ENCODE data around the gene USP34. TPM values are rescaled to one million over a fixed set of nuclear protein-coding genes. Genes with fewer than 3 reads are reported as not detected.
A peak's percentile ranks its signal among the peaks of the same experiment; 100 is the strongest.

The USP34 gene
- total RNA-seq, 1 donor from 2014 or later = 95.9 TPM

DNA sequence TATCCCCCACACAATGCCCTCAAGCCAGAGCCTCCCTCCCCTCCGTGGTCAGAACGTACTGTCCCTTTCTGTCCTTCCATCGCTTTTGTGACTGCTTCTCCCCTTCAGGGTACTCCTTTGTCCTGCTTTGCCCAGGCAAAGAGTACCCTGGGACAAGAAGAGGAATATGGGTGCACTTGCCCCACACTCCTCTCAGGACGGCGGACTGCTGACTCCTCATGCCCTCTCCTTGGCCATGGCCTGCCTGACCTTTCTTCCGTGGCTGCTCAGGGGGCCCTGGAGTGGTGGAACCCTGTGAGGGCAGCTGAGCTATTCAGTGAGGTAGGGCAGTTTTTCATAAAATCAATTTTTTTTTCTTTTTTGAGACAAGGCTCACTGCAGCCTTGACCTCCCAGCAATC, 290.2 kb downstream of the USP34 start:
- Mint-ChIP-seq H3K4me3 (peak overlapping the region; percentile 81), H3K4me1 (peaks cover 63% of the 10 kb centered on the region)
- no peak for DNase-seq (ENCODE audit: low read depth, low spot score)

DNA sequence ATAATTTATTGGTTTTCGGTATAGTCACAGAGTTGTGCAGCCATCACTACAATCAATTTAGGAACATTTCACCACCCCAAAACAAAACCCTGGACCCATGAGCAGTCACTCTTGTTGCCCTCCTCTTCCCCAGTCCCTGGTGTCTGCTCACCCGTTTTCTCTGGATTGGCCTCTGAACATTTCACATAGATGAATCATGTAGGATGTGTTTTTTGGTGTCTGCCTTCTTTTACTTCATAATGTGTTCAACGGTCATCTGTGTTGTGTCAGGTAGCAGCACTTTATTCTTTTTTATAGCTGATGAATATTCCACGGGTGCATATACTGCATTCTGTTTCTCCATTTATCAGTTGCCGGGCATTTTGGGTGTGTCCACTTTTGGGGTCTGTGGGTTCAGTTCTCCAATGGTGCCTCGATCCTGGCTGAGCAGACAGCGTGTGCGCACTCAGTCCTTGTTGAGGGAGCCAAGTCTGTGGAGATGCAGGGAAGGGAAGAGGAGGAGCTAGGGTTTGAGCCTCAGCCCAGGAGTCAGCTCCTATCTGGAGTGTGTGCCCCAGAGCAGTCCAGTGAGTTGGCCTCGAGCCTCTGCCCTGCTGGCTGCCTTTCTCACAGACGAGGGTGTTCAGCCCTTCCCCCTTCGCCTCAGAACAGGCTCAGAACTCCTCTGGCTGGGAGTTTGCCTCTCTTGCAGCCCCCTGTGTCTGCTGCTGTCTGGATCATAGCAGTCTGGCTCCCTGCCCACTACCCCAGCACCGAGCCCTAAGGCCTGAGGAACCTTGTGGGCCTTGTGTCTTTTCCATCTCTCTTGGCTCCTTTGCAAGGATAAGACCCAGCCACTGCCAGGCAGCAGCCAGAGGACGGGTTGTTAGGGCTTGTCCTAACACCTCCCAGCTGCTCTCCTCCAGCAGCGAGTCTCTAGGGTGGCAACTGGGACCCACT, 290.9 kb downstream of the USP34 start:
- TF ChIP-seq, protein P1, sequence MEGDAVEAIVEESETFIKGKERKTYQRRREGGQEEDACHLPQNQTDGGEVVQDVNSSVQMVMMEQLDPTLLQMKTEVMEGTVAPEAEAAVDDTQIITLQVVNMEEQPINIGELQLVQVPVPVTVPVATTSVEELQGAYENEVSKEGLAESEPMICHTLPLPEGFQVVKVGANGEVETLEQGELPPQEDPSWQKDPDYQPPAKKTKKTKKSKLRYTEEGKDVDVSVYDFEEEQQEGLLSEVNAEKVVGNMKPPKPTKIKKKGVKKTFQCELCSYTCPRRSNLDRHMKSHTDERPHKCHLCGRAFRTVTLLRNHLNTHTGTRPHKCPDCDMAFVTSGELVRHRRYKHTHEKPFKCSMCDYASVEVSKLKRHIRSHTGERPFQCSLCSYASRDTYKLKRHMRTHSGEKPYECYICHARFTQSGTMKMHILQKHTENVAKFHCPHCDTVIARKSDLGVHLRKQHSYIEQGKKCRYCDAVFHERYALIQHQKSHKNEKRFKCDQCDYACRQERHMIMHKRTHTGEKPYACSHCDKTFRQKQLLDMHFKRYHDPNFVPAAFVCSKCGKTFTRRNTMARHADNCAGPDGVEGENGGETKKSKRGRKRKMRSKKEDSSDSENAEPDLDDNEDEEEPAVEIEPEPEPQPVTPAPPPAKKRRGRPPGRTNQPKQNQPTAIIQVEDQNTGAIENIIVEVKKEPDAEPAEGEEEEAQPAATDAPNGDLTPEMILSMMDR (conservative IDR thresholded peaks at IDR 0.05) = no peak
- Mint-ChIP-seq H3K27ac (ENCODE audit: unreplicated experiment) (peak overlapping the region; percentile 80), H3K9me3 (peaks cover 7% of the 10 kb centered on the region), H3K36me3 (ENCODE audit: low read depth) (peaks cover 25% of the 10 kb centered on the region), H3K4me1 (peaks cover 57% of the 10 kb centered on the region), H3K4me3 (peak overlapping the region; percentile 81), H3K27me3 (ENCODE audit: low read depth) (peaks cover 2% of the 10 kb centered on the region)
- DNase-seq (ENCODE audit: low read depth, low spot score) = no peak

More for the DNA sequence above, 290.2 kb downstream of the USP34 start:
- peaks cover 7% of the 10 kb centered on the region for H3K9me3 Mint-ChIP-seq
- H3K36me3 Mint-ChIP-seq (ENCODE audit: low read depth) = peaks cover 31% of the 10 kb centered on the region
- TF ChIP-seq, protein P1 (conservative IDR thresholded peaks at IDR 0.05) = no peak
- peak overlapping the region; percentile 80 for H3K27ac Mint-ChIP-seq (ENCODE audit: unreplicated experiment)
- H3K27me3 Mint-ChIP-seq (ENCODE audit: low read depth) = peaks cover 2% of the 10 kb centered on the region

DNA sequence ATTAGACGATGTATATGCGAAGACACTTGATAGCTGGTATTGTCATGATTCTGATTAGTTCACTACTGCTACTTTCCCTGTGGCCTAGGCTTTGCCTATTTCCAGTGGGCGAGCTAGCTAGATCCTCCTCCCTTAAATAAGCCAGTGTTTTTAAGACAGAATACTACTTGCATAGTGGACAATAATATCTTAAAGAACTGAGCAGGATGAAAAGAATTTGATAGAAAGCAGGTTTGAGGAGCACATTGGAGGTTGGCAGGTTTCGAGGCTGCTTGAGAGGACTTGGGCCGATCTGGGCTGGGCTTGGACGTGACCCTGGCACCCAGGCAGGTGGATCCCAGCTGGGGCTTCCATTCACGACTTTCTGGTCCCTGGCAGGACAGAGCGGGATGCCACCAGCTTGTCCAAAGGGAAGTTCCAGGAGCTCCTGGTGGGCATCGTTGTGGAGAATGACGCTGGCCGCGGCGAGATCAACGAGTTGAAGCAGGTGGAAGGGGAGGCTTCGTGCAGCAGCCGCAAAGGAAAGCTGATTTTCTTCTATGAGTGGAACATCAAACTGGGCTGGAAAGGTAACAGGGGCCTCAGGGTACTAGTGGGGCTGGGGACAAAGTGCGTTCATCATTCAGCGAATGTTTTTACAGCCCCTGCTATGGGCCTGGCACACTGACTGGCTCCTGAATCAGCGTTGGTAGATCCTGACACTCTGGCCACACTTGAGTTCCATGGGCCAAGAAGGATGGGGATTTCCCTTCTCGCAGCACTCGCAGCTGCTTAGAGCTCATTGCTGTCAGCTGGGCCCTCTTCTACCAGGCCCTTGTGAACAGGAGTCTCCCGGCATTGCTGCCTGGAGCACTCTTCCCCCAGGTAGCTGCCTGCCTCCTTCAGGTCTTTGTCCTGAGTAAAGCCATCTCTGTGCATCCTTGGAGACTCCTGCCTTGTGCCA, 292.0 kb downstream of the USP34 start:
- Mint-ChIP-seq H3K36me3 (ENCODE audit: low read depth) (peaks cover 19% of the 10 kb centered on the region), H3K9me3 (peaks cover 6% of the 10 kb centered on the region), H3K4me1 (peaks cover 53% of the 10 kb centered on the region), H3K27me3 (ENCODE audit: low read depth) (peaks cover 2% of the 10 kb centered on the region), H3K27ac (ENCODE audit: unreplicated experiment) (no peak overlapping the region), H3K4me3 (peak overlapping the region; percentile 81)
- TF ChIP-seq, protein P1 (conservative IDR thresholded peaks at IDR 0.05) = no peak
- DNase-seq (ENCODE audit: low read depth, low spot score) = no peak

DNA sequence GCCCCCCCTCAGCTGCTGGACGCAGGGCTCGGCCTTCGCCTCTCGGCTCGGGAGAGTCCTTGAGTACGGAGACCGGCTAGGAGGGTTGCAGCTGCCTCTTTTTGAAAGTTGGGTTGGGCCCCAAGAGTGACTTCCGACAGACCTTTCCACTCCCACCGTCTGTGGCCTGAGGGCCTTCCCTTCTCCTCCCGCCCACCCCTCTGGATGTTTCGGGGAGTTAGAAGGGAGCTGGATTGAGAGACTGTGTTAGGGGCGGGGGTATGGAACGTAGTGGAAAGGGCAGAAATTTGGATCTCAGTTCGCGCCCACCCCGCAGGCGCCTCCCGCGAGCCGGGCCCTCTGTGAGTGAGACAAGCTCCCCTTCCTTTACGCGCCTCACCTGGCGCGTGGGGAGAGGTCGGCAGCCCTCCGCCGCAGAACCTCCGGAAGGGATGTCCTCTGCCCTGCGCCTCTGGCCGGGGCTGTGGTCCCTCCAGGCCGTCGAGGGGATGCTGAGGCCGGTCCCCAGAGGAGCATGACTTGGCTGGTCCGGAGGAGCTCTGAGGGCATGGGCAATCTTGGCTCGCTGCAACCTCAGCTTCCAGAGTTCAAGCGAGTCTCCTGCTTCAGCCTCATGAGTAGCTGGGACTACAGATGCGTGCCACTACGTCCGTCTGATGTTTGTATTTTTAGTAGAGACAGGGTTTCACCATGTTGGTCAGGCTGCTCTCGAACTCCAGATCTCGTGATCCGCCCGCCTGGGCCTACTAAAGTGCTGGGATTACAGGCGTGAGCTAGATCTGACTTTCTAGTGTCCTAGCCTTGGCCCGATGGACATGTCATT, 292.9 kb downstream of the USP34 start:
- Mint-ChIP-seq H3K36me3 (ENCODE audit: low read depth) (peaks cover 12% of the 10 kb centered on the region), H3K9me3 (peaks cover 3% of the 10 kb centered on the region), H3K27me3 (ENCODE audit: low read depth) (peaks cover 2% of the 10 kb centered on the region), H3K4me1 (peaks cover 48% of the 10 kb centered on the region), H3K4me3 (peak overlapping the region; percentile 85), H3K27ac (ENCODE audit: unreplicated experiment) (no peak overlapping the region)
- TF ChIP-seq, protein P1 (conservative IDR thresholded peaks at IDR 0.05) = no peak
- no peak for DNase-seq (ENCODE audit: low read depth, low spot score)

All from neural crest cell (in vitro differentiated cells).